HepG2 (cell line): ENCODE results near the gene DPT. TPM values are rescaled to one million over a fixed set of nuclear protein-coding genes. Genes with fewer than 3 reads are reported as not detected.
A peak's percentile ranks its signal among the peaks of the same experiment; 100 is the strongest.

Experiments
- ATAC-seq: fragments of 200-7000 bp; cut with Tn5 transposase; 3 replicates; pipeline ENCODE4 v1.9.1; 2020; ENCODE audit warnings: mild to moderate bottlenecking, moderate library complexity
- BruUV-seq: library from RNA; stranded (reverse); fragments of 400-500 nt; replicated peaks from 2 replicates; lab custom pipeline; 2021; lab: Mats Ljungman, UMichigan
- CTCF ChIA-PET: fragments of 300-600 bp; formaldehyde crosslinking; extraction: SDS; loops from one replicate; lab custom pipeline; 2021; ENCODE audit warnings: low total read pairs, inconsistent platforms, low intra/inter-chr PET ratio; lab: Yijun Ruan, JAX
- POLR2A ChIA-PET: fragments of 350-600 bp; sonication (Branson Sonifier 250); formaldehyde crosslinking; loops from one replicate; lab custom pipeline; 2020; ENCODE audit warnings: antibody characterized with exemption, inconsistent platforms; lab: Yijun Ruan, JAX
- DNase-seq: peaks from one replicate; pipeline ENCODE4 v3.0.0-alpha.2; 2015; ENCODE audit warnings: low spot score
- FAIRE-seq: peaks from 3 replicates; lab custom pipeline; 2011; peaks lifted over from hg19 to GRCh38; lab: Jason Lieb, UNC
- H2AFZ ChIP-seq: one replicate; pipeline ENCODE4 v1.6.1; 2011; ENCODE audit warnings: low read length, inconsistent platforms
- H3K27ac ChIP-seq: fragments of 300-600 bp; 3 replicates; pipeline ENCODE4 v1.8.0; 2011; ENCODE audit warnings: mixed run types, mild to moderate bottlenecking, mixed read lengths, low read length, inconsistent platforms; ENCODE audit not compliant: insufficient read depth; ENCODE audit errors: extremely low read length
- H3K27me3 ChIP-seq, 2 experiments: fragments of 200-600 bp in 1 of 2; 2 replicates in 1 of 2; 3 replicates in 1 of 2; pipeline versions ENCODE4 v1.6.0 to v1.8.0; 2011; ENCODE audit warnings: low read length in 2 of 2, mild to moderate bottlenecking in 2 of 2, moderate library complexity in 2 of 2, inconsistent platforms in 1 of 2; ENCODE audit not compliant: insufficient read depth in 2 of 2, control insufficient read depth in 1 of 2
- H3K36me3 ChIP-seq, 2 experiments: fragments of 200-600 bp in 1 of 2; replicated peaks in 1 of 2; 2 replicates in 1 of 2; 3 replicates in 1 of 2; pipeline versions ENCODE4 v1.5.1 to v1.8.0; 2011; ENCODE audit warnings: low read length in 2 of 2, inconsistent platforms in 1 of 2; ENCODE audit not compliant: insufficient read depth in 2 of 2, control insufficient read depth in 1 of 2
- H3K4me1 ChIP-seq: 2 replicates; pipeline ENCODE4 v1.5.1; 2012; ENCODE audit warnings: low read length, inconsistent platforms; ENCODE audit not compliant: insufficient read depth
- H3K4me2 ChIP-seq: 2 replicates; pipeline ENCODE4 v1.6.0; 2011; ENCODE audit warnings: low read depth, low read length, inconsistent platforms
- H3K4me3 ChIP-seq, 3 experiments: fragments of 200-600 bp in 1 of 3; sonication (generic), shearing (Covaris generic) in 1 of 3; replicated peaks in 1 of 3; 2 replicates each; pipeline ENCODE4 v1.5.1; 2011 to 2016; ENCODE audit warnings: low read length in 3 of 3, inconsistent platforms in 2 of 3, low read depth in 2 of 3, mild to moderate bottlenecking in 2 of 3, control low read depth in 1 of 3, mixed read lengths in 1 of 3; ENCODE audit not compliant: insufficient read depth in 1 of 3
- H3K79me2 ChIP-seq: one replicate; pipeline ENCODE4 v1.6.1; 2011; ENCODE audit warnings: low read length, inconsistent platforms; ENCODE audit not compliant: insufficient read depth
- H3K9ac ChIP-seq: 2 replicates; pipeline ENCODE4 v1.6.0; 2011; ENCODE audit warnings: mild to moderate bottlenecking, low read depth, low read length, inconsistent platforms; ENCODE audit not compliant: insufficient read depth
- H3K9me3 ChIP-seq: 2 replicates; pipeline ENCODE4 v1.5.1; 2012; ENCODE audit warnings: mild to moderate bottlenecking, low read length
- H4K20me1 ChIP-seq: 2 replicates; pipeline ENCODE4 v1.6.0; 2011; ENCODE audit warnings: inconsistent platforms, mild to moderate bottlenecking, low read length, moderate library complexity; ENCODE audit not compliant: insufficient read depth
- BORCS8-MEF2B ChIP-seq: sonication (generic); formaldehyde crosslinking; IDR thresholded peaks from 2 replicates; pipeline ENCODE4 v1.8.0; 2022; ENCODE audit warnings: mild to moderate bottlenecking, missing genetic modification reagents
- CREB1 ChIP-seq, 2 experiments: fragments of 450-650 bp in 1 of 2; IDR thresholded peaks; 2 replicates each; pipeline ENCODE4 v1.6.1; 2016 to 2017; ENCODE audit warnings: control low read depth in 1 of 2, mild to moderate bottlenecking in 1 of 2, missing compliant biosample characterization in 1 of 2, missing genetic modification characterization in 1 of 2
- FOXA1 ChIP-seq, 2 experiments: fragments of 450-650 bp in 1 of 2; sonication (generic) in 1 of 2; formaldehyde crosslinking in 1 of 2; IDR thresholded peaks; 2 replicates each; pipeline versions ENCODE4 v1.4.0 to v1.6.1; 2016 to 2020; ENCODE audit warnings: missing genetic modification reagents in 1 of 2
- JUND ChIP-seq: sonication (generic); formaldehyde crosslinking; IDR thresholded peaks from 2 replicates; pipeline ENCODE4 v1.8.0; 2022; ENCODE audit warnings: mild to moderate bottlenecking, missing genetic modification reagents
- KLF15 ChIP-seq: sonication (generic); formaldehyde crosslinking; IDR thresholded peaks from 2 replicates; pipeline ENCODE4 v1.8.1; 2023; ENCODE audit warnings: borderline replicate concordance, mild to moderate bottlenecking, inconsistent platforms, missing genetic modification reagents, mixed read lengths
- MAFK ChIP-seq, 2 experiments: IDR thresholded peaks in 1 of 2; conservative IDR thresholded peaks in 1 of 2; 2 replicates each; pipeline ENCODE4 v1.6.1; 2011; ENCODE audit warnings: improper control_type of control experiment in 2 of 2, low read length in 2 of 2
- RXRB ChIP-seq: IDR thresholded peaks from 2 replicates; pipeline ENCODE4 v1.6.1; 2016; ENCODE audit warnings: borderline replicate concordance, missing genetic modification reagents, missing compliant biosample characterization
- TEAD3 ChIP-seq: optimal IDR thresholded peaks from 2 replicates; pipeline ENCODE3; 2016; ENCODE audit warnings: borderline replicate concordance
- ZFY ChIP-seq: sonication (generic); formaldehyde crosslinking; IDR thresholded peaks from 2 replicates; pipeline ENCODE4 v1.4.0; 2020; ENCODE audit warnings: missing genetic modification reagents
- ZNF337 ChIP-seq: sonication (generic); formaldehyde crosslinking; IDR thresholded peaks from 2 replicates; pipeline ENCODE4 v1.5.1; 2020; ENCODE audit warnings: missing genetic modification reagents, low read depth, mild to moderate bottlenecking, borderline replicate concordance
- ZNF33B ChIP-seq: sonication (generic); formaldehyde crosslinking; IDR thresholded peaks from 2 replicates; pipeline ENCODE4 v1.5.1; 2020; ENCODE audit warnings: mild to moderate bottlenecking, missing genetic modification reagents
- WGBS: methylation state at CpG from one replicate; pipeline ENCODE4 v1.1.6; 2017; ENCODE audit warnings: low lambda C conversion rate; 5-methylcytosine and 5-hydroxymethylcytosine counted together
- in situ Hi-C: cut with HindIII; loops from 2 replicates; pipeline ENCODE4 v1.10.0; 2017; ENCODE audit warnings: low pct_unique_long_range_greater_than_20kb; ENCODE audit not compliant: extremely low pct_ligation_motif_present
- intact Hi-C: fragments of 100-400 bp; cut with micrococcal nuclease; formaldehyde crosslinking; loops from one replicate; pipeline ENCODE4 v1.10.0; 2022; ENCODE audit not compliant: unreplicated experiment
- polyA plus RNA-seq, 8 experiments: library from polyadenylated mRNA; depleted of rRNA in 3 of 8; stranded (reverse) in 7 of 8; unstranded in 1 of 8; fragments of >200 nt; fragmentation: Illumina TruSeq in 4 of 8; extraction: Trizol in 4 of 8; gene quantifications; 2 replicates each; pipeline versions ENCODE4 v1.2.1 to v1.2.3, GENCODE V29; 2011 to 2016; ENCODE audit warnings: low read depth in 4 of 8, missing spikeins in 1 of 8, mixed read lengths in 1 of 8; ENCODE audit not compliant: insufficient read depth in 1 of 8
- total RNA-seq, 5 experiments: library from RNA; depleted of rRNA; stranded (reverse); fragments of >200 nt; fragmentation: Illumina TruSeq; extraction: Trizol; gene quantifications; 2 replicates each; pipeline ENCODE4 v1.2.3, GENCODE V29; 2016; ENCODE audit warnings: low read depth in 1 of 5
- TF ChIP-seq, protein P1 (sequence below): IDR thresholded peaks from 2 replicates; pipeline ENCODE4 v1.6.1; 2016; ENCODE audit warnings: missing compliant biosample characterization, missing genetic modification reagents, borderline replicate concordance

DPT gene
- total and polyA plus RNA-seq, 2 of the 13 experiments (the other 11 are each of a cell fraction or from before 2014, with no cell fraction given) = 0.04 TPM; not detected in 1

DNA sequence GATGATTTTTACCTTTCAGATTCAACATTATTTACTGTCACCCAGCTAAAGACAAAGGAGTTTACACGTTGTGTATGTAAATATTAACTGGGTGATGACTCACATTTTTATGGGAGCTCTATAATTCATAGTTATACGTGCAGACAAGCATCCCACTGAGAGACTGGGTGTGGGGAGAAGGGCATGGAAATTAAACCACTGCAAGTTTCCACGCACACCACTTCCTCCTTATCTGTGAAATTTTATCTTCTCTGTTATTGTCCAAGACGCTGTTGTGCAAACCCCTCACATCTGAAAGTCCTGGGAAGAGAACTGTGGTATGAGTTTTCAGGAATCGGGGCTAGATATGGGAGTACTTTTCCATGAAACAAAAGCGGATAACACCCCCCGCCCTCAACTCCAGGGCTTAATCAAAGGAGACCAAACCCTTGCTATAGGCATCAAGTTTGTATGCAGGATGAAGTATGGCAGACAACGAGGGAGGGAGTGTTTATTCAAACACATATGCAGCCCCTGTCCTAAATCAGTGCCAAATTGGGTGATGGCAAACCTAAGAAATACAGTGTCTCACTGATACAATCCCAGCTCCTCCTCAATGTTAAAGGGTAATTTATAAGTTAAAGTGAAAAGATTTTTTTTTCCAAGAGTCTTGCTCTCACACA, 23.3 kb upstream of the DPT start:
- intact Hi-C loops = no loop called here
- CTCF ChIA-PET = no interaction called here
- no peak for ATAC-seq
- WGBS = 33% methylated on average over 8 of the region's 8 CpGs
- POLR2A ChIA-PET = no interaction called here
- FAIRE-seq = no peak
- Histone ChIP-seq H3K27ac (no peak overlapping the region), H3K36me3 (no peaks in the 10 kb centered on the region), H2AFZ (no peak overlapping the region), H3K9me3 (no peaks in the 10 kb centered on the region), H3K79me2 (no peaks in the 10 kb centered on the region), H3K4me1 (peaks cover 35% of the 10 kb centered on the region)
- no peak for DNase-seq
- BruUV-seq = no TSS peak
- in situ Hi-C loops = no loop called here
- TF ChIP-seq BORCS8-MEF2B (CRISPR knock-in tag) (no peak), ZNF33B (CRISPR knock-in tag) (no peak), CREB1 (IDR thresholded peaks at IDR 0.05) (0 out of 2 replicates have a peak, but pooled peaks have one; percentile 2), CREB1 (CRISPR knock-in tag; IDR thresholded peaks at IDR 0.05) (no peak)
- TF ChIP-seq, all 625 proteins: peak for 1
- Histone ChIP-seq H4K20me1 (no peaks in the 10 kb centered on the region), H3K9ac (no peak overlapping the region), H3K27me3 (peaks cover 0 to 11% of the 10 kb centered on the region in 2 experiments; a peak in 2 of 5 replicates), H3K4me3 (no peak overlapping the region), H3K4me2 (no peak overlapping the region)

DNA sequence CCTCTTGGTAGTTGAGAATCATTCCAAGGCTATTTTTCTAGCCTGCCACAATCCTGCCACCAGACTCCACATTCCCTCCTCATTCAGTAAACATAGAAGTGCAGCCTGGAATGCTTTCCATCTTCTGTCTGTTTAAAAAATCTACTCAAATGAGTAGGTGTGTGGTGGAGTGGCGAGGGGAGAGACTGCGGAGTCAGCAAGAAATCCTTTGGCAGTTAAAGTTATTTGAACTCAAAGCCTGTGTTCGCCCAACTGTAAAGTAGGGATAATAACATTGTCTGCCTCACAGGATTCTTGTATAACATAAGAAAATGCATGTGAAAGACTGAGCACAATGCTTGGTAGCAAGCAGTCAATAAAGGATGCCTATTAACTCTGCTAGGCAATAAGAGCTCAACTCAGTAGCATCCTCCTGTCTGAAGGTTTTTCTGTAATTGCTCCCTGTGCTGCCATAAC, 22.2 kb upstream of the DPT start:
- Histone ChIP-seq H2AFZ (no peak overlapping the region), H3K9me3 (no peaks in the 10 kb centered on the region), H3K4me1 (peaks cover 34% of the 10 kb centered on the region), H3K4me2 (no peak overlapping the region), H3K79me2 (no peaks in the 10 kb centered on the region), H3K4me3 (no peak overlapping the region), H3K27me3 (peaks cover 0 to 11% of the 10 kb centered on the region in 2 experiments; a peak in 2 of 5 replicates), H3K36me3 (no peaks in the 10 kb centered on the region), H4K20me1 (no peaks in the 10 kb centered on the region), H3K9ac (no peak overlapping the region), H3K27ac (no peak overlapping the region)
- POLR2A ChIA-PET = no interaction called here
- peak; percentile 11 for DNase-seq
- CTCF ChIA-PET = no interaction called here
- WGBS = 8% methylated on average over 3 of the region's 3 CpGs
- BruUV-seq = no TSS peak
- in situ Hi-C loops = no loop called here
- ATAC-seq = peak; percentile 75
- intact Hi-C loops = no loop called here
- FAIRE-seq = no peak
- 0 out of 2 replicates have a peak, but pooled peaks have one; percentile 13 for TF ChIP-seq RXRB (CRISPR knock-in tag)
- peak; percentile 90 to 92 for TF ChIP-seq MAFK (conservative IDR thresholded peaks at IDR 0.05 in 1 of 2, IDR thresholded peaks at IDR 0.05 in 1 of 2; ENCODE audit: low read length in 2 of 2)
- TF ChIP-seq FOXA1 (IDR thresholded peaks at IDR 0.05) = no peak
- TF ChIP-seq FOXA1 (CRISPR knock-in tag; IDR thresholded peaks at IDR 0.05) = peak; percentile 39; the same call in 1 of the 2 replicates
- TF ChIP-seq ZFY (CRISPR knock-in tag) = no peak
- peak; percentile 89 for TF ChIP-seq TEAD3 (CRISPR knock-in tag)
- no peak for TF ChIP-seq KLF15 (CRISPR knock-in tag)
- TF ChIP-seq JUND (CRISPR knock-in tag) = no peak
- TF ChIP-seq, protein P1, sequence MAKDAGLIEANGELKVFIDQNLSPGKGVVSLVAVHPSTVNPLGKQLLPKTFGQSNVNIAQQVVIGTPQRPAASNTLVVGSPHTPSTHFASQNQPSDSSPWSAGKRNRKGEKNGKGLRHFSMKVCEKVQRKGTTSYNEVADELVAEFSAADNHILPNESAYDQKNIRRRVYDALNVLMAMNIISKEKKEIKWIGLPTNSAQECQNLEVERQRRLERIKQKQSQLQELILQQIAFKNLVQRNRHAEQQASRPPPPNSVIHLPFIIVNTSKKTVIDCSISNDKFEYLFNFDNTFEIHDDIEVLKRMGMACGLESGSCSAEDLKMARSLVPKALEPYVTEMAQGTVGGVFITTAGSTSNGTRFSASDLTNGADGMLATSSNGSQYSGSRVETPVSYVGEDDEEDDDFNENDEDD = no peak
- TF ChIP-seq ZNF337 (CRISPR knock-in tag) = no peak
